Adipose tissue (tissue), 3 donors: ENCODE results near the gene MAP3K9. TPM values are rescaled to one million over a fixed set of nuclear protein-coding genes. Genes with fewer than 3 reads are reported as not detected.
"Not testable (repeated sequence)": the region's sequence is repeated elsewhere in the genome, so short reads cannot be mapped to it uniquely, and the experiment has no call there.

ENCODE experiments used
- H3K27ac ChIP-seq: one replicate; pipeline ENCODE4 v1.5.1; 2013; ENCODE audit warnings: low read depth, low read length
- WGBS, 3 donors: extraction: QIAGEN DNeasy Blood & Tissue Kit; methylation state at CpG; one replicate each; pipeline ENCODE4 v1.1.7; 2013; 5-methylcytosine and 5-hydroxymethylcytosine counted together
- polyA plus RNA-seq, 3 donors: library from polyadenylated mRNA; stranded (reverse); fragments of 200-250 nt; gene quantifications; one replicate each; pipeline ENCODE4 v1.2.3, GENCODE V29; 2013
- donor health status: healthy with polysubstance abuse.
- donor health status: Bipolar disorder and iron deficiency.
- donor health status: healthy.

MAP3K9 gene
- polyA plus RNA-seq = 1 to 10 TPM in 1 of 3 donors, under 1 TPM in 2; 0.22 to 1.4 (median 0.24) TPM

DNA sequence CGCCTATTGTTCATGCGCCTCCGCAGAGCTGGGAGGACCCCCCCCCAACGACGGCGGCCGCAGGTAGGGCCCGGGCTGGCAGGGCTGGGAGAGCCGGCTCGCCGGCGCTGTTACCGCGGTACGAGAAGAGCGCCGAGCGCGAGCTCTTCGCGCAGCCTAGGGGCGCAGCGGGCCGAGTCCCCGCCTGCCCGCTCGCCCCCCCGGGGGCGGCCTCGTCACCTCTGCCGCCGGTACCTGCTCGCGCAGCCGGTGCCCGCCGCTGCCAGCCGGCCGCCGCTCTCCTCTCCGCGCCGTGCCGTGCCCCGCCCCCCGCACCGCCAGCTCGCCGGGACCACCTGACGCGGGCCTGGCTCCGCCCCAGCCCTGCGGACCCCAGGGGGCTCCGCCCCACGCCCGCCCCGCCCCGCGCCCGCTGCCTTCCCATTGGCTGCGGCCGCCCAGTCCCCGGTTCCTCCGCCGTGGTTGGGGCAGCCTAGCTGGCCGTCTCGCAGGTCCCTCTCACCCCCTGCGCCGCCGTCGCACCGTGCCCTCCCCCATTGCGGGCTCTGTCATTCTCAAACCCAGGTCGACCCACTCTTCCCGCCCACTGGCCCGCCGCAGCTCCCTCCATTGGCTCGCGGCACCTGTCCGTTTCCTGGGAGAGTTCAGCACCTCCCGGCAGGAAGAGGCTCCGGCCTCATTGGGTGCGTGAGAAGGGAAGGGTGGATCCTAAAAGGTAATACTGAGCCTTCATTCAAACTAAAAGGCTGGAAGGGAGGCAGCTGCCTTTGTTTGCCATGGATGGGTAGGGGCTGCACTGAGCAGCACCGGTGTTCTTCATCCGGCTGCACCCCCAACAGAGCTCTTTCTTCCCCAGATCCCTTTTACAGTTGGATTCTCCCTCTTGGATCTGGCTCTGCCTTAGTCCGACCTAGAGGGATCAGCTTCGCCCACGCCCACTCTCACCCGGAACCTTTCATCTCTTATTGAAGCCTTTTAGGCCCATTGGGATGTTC, at the start of gene MAP3K9:
MAP3K9 (minus strand) TSS at position 289 of the 995 bp plus-strand sequence. CDS start 342 bp downstream, outside the sequence.
- 1% methylated on average over 56 to 89 of the region's 89 CpGs for WGBS, 3 donors
- H3K27ac ChIP-seq = no peak within 1 kb of the TSS

DNA sequence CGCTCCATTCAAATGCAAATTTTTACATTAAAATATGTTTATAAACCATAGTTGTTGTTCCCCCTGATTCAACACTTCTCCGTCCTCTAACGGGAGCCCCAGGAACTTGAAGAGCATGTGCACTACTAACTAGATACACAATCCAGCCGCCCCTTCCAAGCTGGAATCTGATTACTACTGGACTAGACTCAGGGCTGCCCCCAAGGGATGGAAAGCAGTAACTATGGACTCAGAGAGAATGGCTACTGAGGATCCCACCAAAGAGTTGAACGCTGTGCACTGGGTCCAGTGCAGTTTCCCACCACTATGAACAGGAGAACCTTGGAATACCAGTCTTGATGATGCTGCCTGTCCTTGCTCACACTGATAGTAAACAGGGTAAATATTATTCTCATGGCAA, 49.3 kb upstream of the MAP3K9 start:
- H3K27ac ChIP-seq = no peak overlapping the region
- WGBS, 3 donors = 83 to 87% (median 86%) methylated on average over 5 of the region's 5 CpGs

- WGBS, 3 donors = 87 to 95% (median 92%) methylated on average over 2 of the region's 2 CpGs
Measured at GRCh38 chr14:70857496-70857890, 48.2 kb upstream of the MAP3K9 start.

GRCh38 chr14:70856851-70857495, 47.7 kb upstream of the MAP3K9 start:
- WGBS, 3 donors = 72 to 80% (median 75%) methylated on average over 2 of the region's 2 CpGs

More at GRCh38 chr14:70857496-70857890, 48.2 kb upstream of the MAP3K9 start:
- H3K27ac ChIP-seq = no peak overlapping the region

GRCh38 chr14:70855486-70855885, 46.2 kb upstream of the MAP3K9 start:
- H3K27ac ChIP-seq = no peak overlapping the region
- WGBS, 3 donors = 58 to 83% (median 74%) methylated on average over 5 of the region's 5 CpGs

More at GRCh38 chr14:70856851-70857495, 47.7 kb upstream of the MAP3K9 start:
- no peak overlapping the region for H3K27ac ChIP-seq

GRCh38 chr14:70853658-70854057, 44.3 kb upstream of the MAP3K9 start:
- not testable (repeated sequence) for H3K27ac ChIP-seq
- WGBS, 3 donors = 77 to 94% (median 91%) methylated on average over 3 of the region's 3 CpGs

DNA sequence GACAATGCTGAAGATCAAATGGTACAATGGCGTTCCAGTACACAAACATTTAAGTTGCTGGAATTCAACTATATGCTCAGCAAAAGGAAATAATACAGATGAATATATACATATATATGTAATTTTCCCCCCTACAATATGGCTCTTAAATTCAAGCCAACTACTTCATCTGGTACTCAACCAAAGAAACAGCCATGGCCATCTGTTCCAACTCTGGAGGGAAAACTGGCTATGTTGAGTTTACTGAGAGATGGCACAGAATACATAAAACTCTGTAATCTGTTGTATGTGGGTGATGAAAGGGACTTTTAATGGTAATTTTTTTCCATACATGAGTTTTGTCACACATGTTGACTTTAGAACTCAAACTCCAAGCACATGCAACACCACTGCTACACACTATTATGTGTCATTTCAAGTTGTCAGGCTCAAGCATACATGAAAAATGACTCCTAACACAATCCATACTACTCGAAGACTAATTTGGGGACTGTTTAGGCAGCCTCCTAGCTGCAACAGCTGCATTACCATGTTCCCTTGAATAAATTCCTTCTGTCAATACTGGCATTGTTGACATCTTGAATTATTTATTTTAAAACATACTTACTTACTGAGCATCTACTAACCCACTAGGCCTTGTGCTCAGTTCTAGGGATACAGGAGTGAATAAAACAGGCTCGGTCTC, 38.2 kb upstream of the MAP3K9 start:
- H3K27ac ChIP-seq = no peak overlapping the region
- 89 to 94% (median 93%) methylated on average over 3 of the region's 3 CpGs for WGBS, 3 donors

GRCh38 chr14:70845601-70846000, 36.3 kb upstream of the MAP3K9 start:
- no peak overlapping the region for H3K27ac ChIP-seq
- WGBS, 3 donors = 67 to 89% (median 83%) methylated on average over 2 of the region's 2 CpGs

DNA sequence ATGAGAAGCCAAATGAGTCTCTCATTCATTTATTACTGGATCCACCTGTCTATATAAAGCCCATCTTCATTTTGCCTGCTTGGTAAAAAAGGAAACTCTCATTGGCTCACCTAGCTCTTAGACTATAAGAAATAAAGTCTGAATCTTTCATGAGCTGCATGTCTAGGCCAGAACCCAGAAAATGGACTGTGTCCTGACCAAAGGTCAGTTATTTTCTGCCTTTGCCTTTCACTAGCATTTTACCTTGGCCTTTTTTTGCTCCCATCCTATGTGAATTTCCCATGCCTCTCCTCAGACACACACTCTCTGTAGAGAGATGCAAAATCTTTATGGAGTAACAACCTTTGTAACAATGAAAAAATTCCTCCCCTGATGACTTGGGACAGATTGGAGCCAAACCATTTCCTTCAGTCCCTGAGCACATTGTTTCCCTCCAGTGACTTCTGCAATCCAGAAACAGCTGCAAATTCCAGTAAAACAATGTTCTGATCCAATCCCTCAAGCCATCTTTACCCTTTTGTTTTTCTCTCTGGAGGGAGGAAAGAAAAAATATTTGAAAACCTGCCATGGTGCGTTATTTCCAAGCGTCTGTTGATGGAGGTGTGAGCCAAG, 33.6 kb upstream of the MAP3K9 start:
- 42 to 71% (median 45%) methylated on average over 2 of the region's 2 CpGs for WGBS, 3 donors
- H3K27ac ChIP-seq = no peak overlapping the region

- 86 to 92% (median 91%) methylated on average over 4 of the region's 4 CpGs for WGBS, 3 donors
- H3K27ac ChIP-seq = no peak overlapping the region
Measured at GRCh38 chr14:70838076-70838475, 28.8 kb upstream of the MAP3K9 start.

DNA sequence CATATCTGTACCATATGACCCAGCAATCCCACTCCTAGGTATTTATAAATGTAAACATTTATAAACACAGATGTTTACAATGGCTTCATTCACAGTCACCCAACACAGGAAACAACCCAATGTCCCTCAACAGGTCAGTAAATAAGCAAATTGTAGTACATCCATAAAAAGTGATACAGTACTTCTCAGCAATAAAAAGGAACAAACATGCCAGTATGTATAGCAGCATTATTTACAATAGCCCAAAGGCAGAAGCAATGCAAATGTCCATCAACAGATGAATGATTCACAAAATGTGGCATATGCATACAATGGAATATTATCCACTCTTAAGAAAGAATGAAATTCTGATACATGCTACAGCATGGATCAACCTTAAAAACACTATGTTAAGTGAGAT, 27.6 kb upstream of the MAP3K9 start:
- H3K27ac ChIP-seq = no peak overlapping the region

DNA sequence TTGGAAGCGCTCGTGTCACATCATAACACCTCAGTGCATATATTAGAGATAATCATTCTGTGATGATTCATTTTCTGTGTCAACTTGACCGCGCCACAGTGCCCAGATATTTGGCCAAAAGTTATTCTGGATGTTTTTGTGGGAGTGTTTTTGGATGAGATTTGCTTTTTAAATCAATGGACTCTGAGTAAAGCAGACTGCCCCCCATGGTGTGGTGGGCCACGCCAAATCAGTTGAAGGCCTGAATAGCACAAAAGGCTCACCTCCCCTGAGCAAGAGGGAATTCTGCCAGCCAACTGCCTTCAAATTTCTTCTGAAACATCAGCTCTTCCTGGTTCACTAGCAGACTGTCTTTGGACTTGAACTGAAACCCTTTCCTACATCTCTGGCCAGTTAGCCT, 24.6 kb upstream of the MAP3K9 start:
- WGBS, 3 donors = 96 to 98% (median 97%) methylated on average over 5 of the region's 5 CpGs

GRCh38 chr14:70832561-70833305, 23.4 kb upstream of the MAP3K9 start:
- WGBS, 3 donors = 58 to 64% (median 63%) methylated on average over 16 of the region's 16 CpGs
- H3K27ac ChIP-seq = no peak overlapping the region

More for the DNA sequence above, 24.6 kb upstream of the MAP3K9 start:
- no peak overlapping the region for H3K27ac ChIP-seq

- WGBS, 3 donors = 68 to 70% (median 68%) methylated on average over 5 of the region's 5 CpGs
- no peak overlapping the region for H3K27ac ChIP-seq
Measured at GRCh38 chr14:70830998-70831781, 21.9 kb upstream of the MAP3K9 start.

GRCh38 chr14:70828188-70828587, 18.9 kb upstream of the MAP3K9 start:
- 83 to 96% (median 85%) methylated on average over 3 of the region's 3 CpGs for WGBS, 3 donors
- H3K27ac ChIP-seq = no peak overlapping the region

GRCh38 chr14:70827752-70828151, 18.4 kb upstream of the MAP3K9 start:
- 76 to 93% (median 86%) methylated on average over 6 of the region's 6 CpGs for WGBS, 3 donors
- no peak overlapping the region for H3K27ac ChIP-seq

DNA sequence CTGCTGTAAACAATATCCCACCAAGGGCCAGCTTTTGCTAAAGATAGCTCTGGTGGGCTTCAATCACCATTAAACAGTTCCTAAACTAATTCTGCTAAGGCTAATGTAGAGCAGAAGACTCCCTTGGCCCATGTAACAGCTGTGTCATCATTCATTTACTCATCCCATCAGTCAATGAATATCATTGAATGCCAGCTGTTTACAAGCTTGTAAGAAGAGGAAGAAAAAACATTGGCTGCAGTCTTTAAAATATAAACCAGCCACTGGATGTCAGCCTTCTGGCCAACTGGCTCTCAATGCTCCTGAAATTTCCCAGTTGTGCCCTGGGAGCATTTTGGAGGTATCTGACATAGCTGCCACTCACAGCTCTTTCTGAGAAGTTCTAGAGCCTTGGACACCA, 18.0 kb upstream of the MAP3K9 start:
- H3K27ac ChIP-seq = no peak overlapping the region
